Measurements from ENCODE around the gene LGALS3BP. TPM values are rescaled to one million over a fixed set of nuclear protein-coding genes. Genes with fewer than 3 reads are reported as not detected.

The LGALS3BP gene
- total and polyA plus RNA-seq, 2 of the 13 experiments (the other 11 are each of a cell fraction or from before 2014, with no cell fraction given), result 137 to 332 TPM

DNA sequence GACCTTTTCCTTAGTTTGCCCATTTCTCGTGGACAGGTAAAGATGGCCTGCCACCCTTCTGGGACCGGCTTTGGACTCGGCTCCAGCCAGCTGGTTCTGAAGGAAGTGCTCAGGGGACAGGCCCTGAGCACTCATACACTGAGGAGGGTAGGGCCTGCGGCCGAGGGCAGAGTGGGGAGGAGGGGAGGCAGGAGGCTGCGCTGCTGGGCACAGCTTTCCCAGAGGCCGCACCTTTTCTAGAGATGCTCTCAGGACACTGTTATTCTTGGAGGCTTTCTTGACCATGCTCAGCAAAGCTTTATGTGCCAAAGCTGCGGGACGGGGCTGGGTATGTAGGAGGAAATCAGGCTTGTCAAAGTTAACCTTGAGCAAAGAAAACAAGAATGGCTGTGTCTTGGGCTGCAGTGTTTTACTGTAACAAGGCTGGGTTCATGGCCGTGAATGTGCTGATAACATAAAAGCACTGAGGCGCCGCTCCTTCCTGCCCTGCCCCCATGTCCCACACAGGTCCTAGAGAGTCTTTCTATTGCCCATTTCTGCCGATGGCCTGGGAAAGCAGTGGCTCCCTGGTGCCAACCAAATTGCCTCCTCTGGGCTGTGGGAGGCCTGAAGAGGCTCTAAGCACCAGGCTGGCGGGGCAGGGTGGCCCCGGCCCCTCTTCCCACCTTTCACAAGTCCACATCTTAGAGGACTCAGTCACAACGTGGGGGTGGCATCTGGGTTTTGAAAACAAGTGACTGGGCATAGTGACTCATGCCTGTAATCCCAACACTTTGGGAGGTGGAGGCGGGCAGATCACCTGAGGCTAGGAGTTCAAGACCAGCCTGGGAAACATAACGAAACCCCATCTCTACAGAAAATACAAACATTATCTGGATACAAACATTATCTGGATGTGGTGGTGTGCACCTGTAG is 32.2 kb downstream of the LGALS3BP start (continued):
- TF ChIP-seq, protein P1, sequence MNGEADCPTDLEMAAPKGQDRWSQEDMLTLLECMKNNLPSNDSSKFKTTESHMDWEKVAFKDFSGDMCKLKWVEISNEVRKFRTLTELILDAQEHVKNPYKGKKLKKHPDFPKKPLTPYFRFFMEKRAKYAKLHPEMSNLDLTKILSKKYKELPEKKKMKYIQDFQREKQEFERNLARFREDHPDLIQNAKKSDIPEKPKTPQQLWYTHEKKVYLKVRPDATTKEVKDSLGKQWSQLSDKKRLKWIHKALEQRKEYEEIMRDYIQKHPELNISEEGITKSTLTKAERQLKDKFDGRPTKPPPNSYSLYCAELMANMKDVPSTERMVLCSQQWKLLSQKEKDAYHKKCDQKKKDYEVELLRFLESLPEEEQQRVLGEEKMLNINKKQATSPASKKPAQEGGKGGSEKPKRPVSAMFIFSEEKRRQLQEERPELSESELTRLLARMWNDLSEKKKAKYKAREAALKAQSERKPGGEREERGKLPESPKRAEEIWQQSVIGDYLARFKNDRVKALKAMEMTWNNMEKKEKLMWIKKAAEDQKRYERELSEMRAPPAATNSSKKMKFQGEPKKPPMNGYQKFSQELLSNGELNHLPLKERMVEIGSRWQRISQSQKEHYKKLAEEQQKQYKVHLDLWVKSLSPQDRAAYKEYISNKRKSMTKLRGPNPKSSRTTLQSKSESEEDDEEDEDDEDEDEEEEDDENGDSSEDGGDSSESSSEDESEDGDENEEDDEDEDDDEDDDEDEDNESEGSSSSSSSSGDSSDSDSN (CRISPR knock-in tag; IDR thresholded peaks at IDR 0.05), result no peak
- TF ChIP-seq ELF1 (CRISPR knock-in tag; IDR thresholded peaks at IDR 0.05) (no peak), KLF11 (CRISPR knock-in tag; IDR thresholded peaks at IDR 0.05) (no peak), ZNF138 (CRISPR knock-in tag; IDR thresholded peaks at IDR 0.05; ENCODE audit: low read depth) (no peak), ZSCAN31 (CRISPR knock-in tag; IDR thresholded peaks at IDR 0.05; ENCODE audit: low read depth) (no peak), SRY (CRISPR knock-in tag; IDR thresholded peaks at IDR 0.05) (no peak), ZNF570 (CRISPR knock-in tag; IDR thresholded peaks at IDR 0.05; ENCODE audit: borderline replicate concordance) (no peak), GZF1 (CRISPR knock-in tag; IDR thresholded peaks at IDR 0.05) (no peak), MIER2 (CRISPR knock-in tag; IDR thresholded peaks at IDR 0.05) (peak; percentile 35; the same call in 1 of the 2 replicates), ZNF879 (CRISPR knock-in tag; IDR thresholded peaks at IDR 0.05) (no peak), ZNF205 (CRISPR knock-in tag; IDR thresholded peaks at IDR 0.05) (no peak), ZNF577 (CRISPR knock-in tag; IDR thresholded peaks at IDR 0.05; ENCODE audit: borderline replicate concordance, low read depth) (no peak), ZNF124 (CRISPR knock-in tag; IDR thresholded peaks at IDR 0.05) (no peak), ZNF382 (CRISPR knock-in tag; IDR thresholded peaks at IDR 0.05; ENCODE audit: borderline replicate concordance) (no peak), KDM5B (CRISPR knock-in tag; IDR thresholded peaks at IDR 0.05; ENCODE audit: borderline replicate concordance) (no peak), ZBTB3 (CRISPR knock-in tag; IDR thresholded peaks at IDR 0.05; ENCODE audit: borderline replicate concordance, low read depth) (no peak), TBX2 (CRISPR knock-in tag; IDR thresholded peaks at IDR 0.05; ENCODE audit: borderline replicate concordance) (peak; percentile 58; the same call in 1 of the 2 replicates), JUNB (CRISPR knock-in tag; IDR thresholded peaks at IDR 0.05; ENCODE audit: borderline replicate concordance) (no peak), ZFP36L1 (CRISPR knock-in tag; IDR thresholded peaks at IDR 0.05) (no peak)
- TF ChIP-seq, protein P2, sequence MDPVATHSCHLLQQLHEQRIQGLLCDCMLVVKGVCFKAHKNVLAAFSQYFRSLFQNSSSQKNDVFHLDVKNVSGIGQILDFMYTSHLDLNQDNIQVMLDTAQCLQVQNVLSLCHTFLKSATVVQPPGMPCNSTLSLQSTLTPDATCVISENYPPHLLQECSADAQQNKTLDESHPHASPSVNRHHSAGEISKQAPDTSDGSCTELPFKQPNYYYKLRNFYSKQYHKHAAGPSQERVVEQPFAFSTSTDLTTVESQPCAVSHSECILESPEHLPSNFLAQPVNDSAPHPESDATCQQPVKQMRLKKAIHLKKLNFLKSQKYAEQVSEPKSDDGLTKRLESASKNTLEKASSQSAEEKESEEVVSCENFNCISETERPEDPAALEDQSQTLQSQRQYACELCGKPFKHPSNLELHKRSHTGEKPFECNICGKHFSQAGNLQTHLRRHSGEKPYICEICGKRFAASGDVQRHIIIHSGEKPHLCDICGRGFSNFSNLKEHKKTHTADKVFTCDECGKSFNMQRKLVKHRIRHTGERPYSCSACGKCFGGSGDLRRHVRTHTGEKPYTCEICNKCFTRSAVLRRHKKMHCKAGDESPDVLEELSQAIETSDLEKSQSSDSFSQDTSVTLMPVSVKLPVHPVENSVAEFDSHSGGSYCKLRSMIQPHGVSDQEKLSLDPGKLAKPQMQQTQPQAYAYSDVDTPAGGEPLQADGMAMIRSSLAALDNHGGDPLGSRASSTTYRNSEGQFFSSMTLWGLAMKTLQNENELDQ (CRISPR knock-in tag; IDR thresholded peaks at IDR 0.05; ENCODE audit: borderline replicate concordance), result no peak
- TF ChIP-seq, protein P3, sequence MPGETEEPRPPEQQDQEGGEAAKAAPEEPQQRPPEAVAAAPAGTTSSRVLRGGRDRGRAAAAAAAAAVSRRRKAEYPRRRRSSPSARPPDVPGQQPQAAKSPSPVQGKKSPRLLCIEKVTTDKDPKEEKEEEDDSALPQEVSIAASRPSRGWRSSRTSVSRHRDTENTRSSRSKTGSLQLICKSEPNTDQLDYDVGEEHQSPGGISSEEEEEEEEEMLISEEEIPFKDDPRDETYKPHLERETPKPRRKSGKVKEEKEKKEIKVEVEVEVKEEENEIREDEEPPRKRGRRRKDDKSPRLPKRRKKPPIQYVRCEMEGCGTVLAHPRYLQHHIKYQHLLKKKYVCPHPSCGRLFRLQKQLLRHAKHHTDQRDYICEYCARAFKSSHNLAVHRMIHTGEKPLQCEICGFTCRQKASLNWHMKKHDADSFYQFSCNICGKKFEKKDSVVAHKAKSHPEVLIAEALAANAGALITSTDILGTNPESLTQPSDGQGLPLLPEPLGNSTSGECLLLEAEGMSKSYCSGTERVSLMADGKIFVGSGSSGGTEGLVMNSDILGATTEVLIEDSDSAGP (CRISPR knock-in tag; IDR thresholded peaks at IDR 0.05; ENCODE audit: borderline replicate concordance), result no peak

Data from HepG2 (cell line).